T47D (cell line): ENCODE data around the gene ZBTB7B.
"Not testable (repeated sequence)": the region's sequence is repeated elsewhere in the genome, so short reads cannot be mapped to it uniquely, and the experiment has no call there.

Experiments used
- DNase-seq, 2 experiments: peaks; one replicate each; pipeline versions ENCODE4 v3.0.0 to v3.0.0-alpha.2; 2011 to 2012; ENCODE audit warnings: low read depth in 1 of 2, low spot score in 1 of 2
- JUND ChIP-seq: IDR thresholded peaks from 2 replicates; pipeline ENCODE4 v1.6.1; 2012; ENCODE audit warnings: low read depth
- in situ Hi-C: cut with HindIII; loops from 2 replicates; pipeline ENCODE4 v1.10.0; 2016; ENCODE audit warnings: low sequenced_read_pairs, low pct_unique_long_range_greater_than_20kb

Gene ZBTB7B

GRCh38 chr1:154972213-154972516, 30.4 kb upstream of the ZBTB7B start:
- TF ChIP-seq JUND, result no peak
- in situ Hi-C loops, result no loop called here

GRCh38 chr1:154972517-154973343, 29.9 kb upstream of the ZBTB7B start:
- peak; percentile 49 to 93 for DNase-seq
- in situ Hi-C loops, result no loop called here
- no peak for TF ChIP-seq JUND

More at GRCh38 chr1:154972213-154972516, 30.4 kb upstream of the ZBTB7B start:
- DNase-seq, result no peak

- in situ Hi-C loops, result no loop called here
- peak; percentile 66 to 98 for DNase-seq
- TF ChIP-seq JUND, result no peak
Measured at GRCh38 chr1:154973344-154974101, 29.1 kb upstream of the ZBTB7B start.

- TF ChIP-seq JUND, result no peak
- DNase-seq, result peak; percentile 95 to 100
- in situ Hi-C loops, result no loop called here
Measured at GRCh38 chr1:154974102-154974807, 28.3 kb upstream of the ZBTB7B start, which contains the start of gene CKS1B. Gene CKS1B, plus strand, starts transcription at chr1:154974681. Its CDS starts 65 bp downstream, at chr1:154974746.

- in situ Hi-C loops, result no loop called here
- TF ChIP-seq JUND, result no peak
- DNase-seq, result peak; percentile 73 to 97
Measured at GRCh38 chr1:154974808-154975408, 27.7 kb upstream of the ZBTB7B start.

- in situ Hi-C loops, result no loop called here
- DNase-seq, result peak in 1 of 2 experiments; percentile 48
- no peak for TF ChIP-seq JUND
Measured at GRCh38 chr1:154975409-154976059, 27.1 kb upstream of the ZBTB7B start.

GRCh38 chr1:154977762-154978161, 24.8 kb upstream of the ZBTB7B start:
- in situ Hi-C loops, DNase-seq: not testable (repeated sequence)

GRCh38 chr1:154978360-154978759, 24.2 kb upstream of the ZBTB7B start:
- no peak for DNase-seq
- TF ChIP-seq JUND, result no peak
- in situ Hi-C loops, result no loop called here

- DNase-seq, result no peak
- in situ Hi-C loops, result no loop called here
- no peak for TF ChIP-seq JUND
Measured at GRCh38 chr1:154982341-154982740, 20.3 kb upstream of the ZBTB7B start.

- in situ Hi-C loops, result no loop called here
- no peak for TF ChIP-seq JUND
- peak; percentile 99 to 100 for DNase-seq
Measured at GRCh38 chr1:154982897-154983648, 19.5 kb upstream of the ZBTB7B start, which contains the start of gene FLAD1. Gene FLAD1, plus strand, starts transcription at chr1:154983344. Its CDS starts 351 bp downstream, at chr1:154983695.

- TF ChIP-seq JUND, result no peak
- in situ Hi-C loops, result no loop called here
Measured at GRCh38 chr1:154983776-154984466, 18.7 kb upstream of the ZBTB7B start.

GRCh38 chr1:154986736-154987135, 15.9 kb upstream of the ZBTB7B start:
- in situ Hi-C loops, DNase-seq: not testable (repeated sequence)

More at GRCh38 chr1:154983776-154984466, 18.7 kb upstream of the ZBTB7B start:
- DNase-seq, result no peak
